Right lobe of liver (tissue), 4 donors: Measurements from ENCODE around the gene NT5C3A.
"Not testable (repeated sequence)": the region's sequence is repeated elsewhere in the genome, so short reads cannot be mapped to it uniquely, and the experiment has no call there.

Experiments
- CTCF ChIP-seq, 4 donors: fragments of 200-600 bp in 3 of 4; fragments of 450-650 bp in 1 of 4; IDR thresholded peaks; one replicate each; pipeline versions ENCODE4 v1.5.1 to v1.8.0; 2016 to 2022; ENCODE audit warnings: antibody characterized with exemption in 4 of 4, mild to moderate bottlenecking in 2 of 4
- POLR2A ChIP-seq: fragments of 450-650 bp; IDR thresholded peaks from one replicate; pipeline ENCODE4 v1.6.1; 2017; ENCODE audit warnings: antibody characterized with exemption, mild to moderate bottlenecking
- donor health status: DM: no; HTN: no; CAD: no.
- donor health status: DM: no; HTN: no; CAD: no.
- donor health status: DM: no; HTN: yes; CAD: no.

GRCh38 chr7:32999380-32999779, 63.2 kb downstream of the NT5C3A start:
- TF ChIP-seq POLR2A; CTCF (IDR thresholded peaks at IDR 0.05): not testable (repeated sequence)
